OCI-LY1 (cell line): ENCODE data around the gene PLXND1.

Experiments
- EZH2 ChIP-seq: fragments of 200-600 bp; sonication (generic), shearing (Covaris generic); IDR thresholded peaks from 2 replicates; pipeline ENCODE4 v1.8.0; 2017; ENCODE audit warnings: borderline replicate concordance, mixed run types, mild to moderate bottlenecking, antibody characterized with exemption, low read length, moderate library complexity, mixed read lengths
- TF ChIP-seq, protein P1 (sequence below): fragments of 200-600 bp; sonication (generic), shearing (Covaris generic); IDR thresholded peaks from 2 replicates; pipeline ENCODE4 v1.5.1; 2017; ENCODE audit warnings: mild to moderate bottlenecking, antibody characterized with exemption, low read length, moderate library complexity, mixed read lengths

DNA sequence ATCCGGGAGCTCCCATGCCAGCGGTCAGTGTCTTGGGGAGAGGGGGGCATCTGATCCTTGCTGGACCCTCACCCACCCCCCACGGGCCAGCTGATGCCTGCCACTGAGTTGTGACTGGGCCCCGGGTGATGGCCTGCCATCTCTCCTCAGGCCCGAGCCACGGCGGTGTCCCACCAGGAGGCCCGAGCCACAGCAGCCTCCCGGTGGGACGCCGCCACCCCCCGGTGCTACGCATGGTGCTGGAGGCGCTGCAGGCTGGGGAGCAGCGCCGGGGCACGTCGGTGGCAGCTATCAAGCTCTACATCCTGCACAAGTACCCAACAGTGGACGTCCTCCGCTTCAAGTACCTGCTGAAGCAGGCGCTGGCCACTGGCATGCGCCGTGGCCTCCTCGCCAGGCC is 59.2 kb downstream of the PLXND1 start:
- TF ChIP-seq, protein P1, sequence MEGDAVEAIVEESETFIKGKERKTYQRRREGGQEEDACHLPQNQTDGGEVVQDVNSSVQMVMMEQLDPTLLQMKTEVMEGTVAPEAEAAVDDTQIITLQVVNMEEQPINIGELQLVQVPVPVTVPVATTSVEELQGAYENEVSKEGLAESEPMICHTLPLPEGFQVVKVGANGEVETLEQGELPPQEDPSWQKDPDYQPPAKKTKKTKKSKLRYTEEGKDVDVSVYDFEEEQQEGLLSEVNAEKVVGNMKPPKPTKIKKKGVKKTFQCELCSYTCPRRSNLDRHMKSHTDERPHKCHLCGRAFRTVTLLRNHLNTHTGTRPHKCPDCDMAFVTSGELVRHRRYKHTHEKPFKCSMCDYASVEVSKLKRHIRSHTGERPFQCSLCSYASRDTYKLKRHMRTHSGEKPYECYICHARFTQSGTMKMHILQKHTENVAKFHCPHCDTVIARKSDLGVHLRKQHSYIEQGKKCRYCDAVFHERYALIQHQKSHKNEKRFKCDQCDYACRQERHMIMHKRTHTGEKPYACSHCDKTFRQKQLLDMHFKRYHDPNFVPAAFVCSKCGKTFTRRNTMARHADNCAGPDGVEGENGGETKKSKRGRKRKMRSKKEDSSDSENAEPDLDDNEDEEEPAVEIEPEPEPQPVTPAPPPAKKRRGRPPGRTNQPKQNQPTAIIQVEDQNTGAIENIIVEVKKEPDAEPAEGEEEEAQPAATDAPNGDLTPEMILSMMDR: no peak
- no peak for TF ChIP-seq EZH2
